Prostate gland (tissue), 2 donors: ENCODE data around the gene NSUN5. TPM values are rescaled to one million over a fixed set of nuclear protein-coding genes. Genes with fewer than 3 reads are reported as not detected.
"Not testable (repeated sequence)": the region's sequence is repeated elsewhere in the genome, so short reads cannot be mapped to it uniquely, and the experiment has no call there.

ENCODE experiments used
- DNase-seq: peaks from one replicate; pipeline ENCODE4 v3.0.0-alpha.2; 2019; ENCODE audit warnings: low spot score
- H3K27ac ChIP-seq, 2 donors: fragments of 200-600 bp; sonication (generic); 2 replicates each; pipeline ENCODE4 v1.5.1; 2017 to 2019
- H3K27me3 ChIP-seq: fragments of 200-600 bp; sonication (generic); replicated peaks from 2 replicates; pipeline ENCODE4 v1.5.1; 2019; ENCODE audit not compliant: insufficient read depth
- H3K36me3 ChIP-seq, 2 donors: fragments of 200-600 bp; sonication (generic); 1 replicate in 1 of 2; 2 replicates in 1 of 2; pipeline versions ENCODE4 v1.5.1 to v1.8.1; 2017 to 2019
- H3K4me1 ChIP-seq: fragments of 200-600 bp; sonication (generic); replicated peaks from 2 replicates; pipeline ENCODE4 v1.5.1; 2019
- H3K4me3 ChIP-seq, 2 donors: fragments of 200-600 bp; sonication (generic); 2 replicates each; pipeline ENCODE4 v1.5.1; 2017 to 2019
- H3K9me3 ChIP-seq: fragments of 200-600 bp; sonication (generic); 2 replicates; pipeline ENCODE4 v1.5.1; 2017
- WGBS: methylation state at CpG from one replicate; pipeline ENCODE4 v1.1.5; 2018; 5-methylcytosine and 5-hydroxymethylcytosine counted together
- intact Hi-C: fragments of 100-400 bp; cut with DNase I; formaldehyde crosslinking; loops from one replicate; pipeline ENCODE4 v1.14.2; 2022
- small RNA-seq, 2 donors: library from RNA; depleted of rRNA; stranded (forward); fragments of <200 nt; gene quantifications; one replicate each; pipeline ENCODE3, GENCODE V24; 2016
- total RNA-seq, 2 donors: library from RNA; depleted of rRNA; stranded (reverse); fragments of >200 nt; gene quantifications; one replicate each; pipeline ENCODE4 v1.1.0, GENCODE V29; 2016

The NSUN5 gene
- total RNA-seq, 2 donors from 2014 or later = 34.3 to 36.3 TPM

GRCh38 chr7:73297706-73298105 lies 10.9 kb downstream of the NSUN5 start:
- DNase-seq, H3K27ac ChIP-seq, H3K9me3 ChIP-seq, intact Hi-C loops, H3K27me3 ChIP-seq, H3K4me3 ChIP-seq, H3K36me3 ChIP-seq, H3K4me1 ChIP-seq: not testable (repeated sequence)
- WGBS = 91% methylated on average over 18 of the region's 27 CpGs

GRCh38 chr7:73297235-73297634 lies 11.4 kb downstream of the NSUN5 start:
- H3K27ac ChIP-seq, H3K36me3 ChIP-seq, DNase-seq, intact Hi-C loops, H3K27me3 ChIP-seq, H3K4me1 ChIP-seq, H3K4me3 ChIP-seq, H3K9me3 ChIP-seq: not testable (repeated sequence)
- no CpG with 5 or more reads among the region's 13 CpGs for whole genome bisulfite sequencing

- intact Hi-C loops, H3K4me3 ChIP-seq: not testable (repeated sequence)
- WGBS = 58% methylated on average over 4 of the region's 5 CpGs
Observed at GRCh38 chr7:73277210-73277609, 31.4 kb downstream of the NSUN5 start.

GRCh38 chr7:73267813-73268212 lies 40.8 kb downstream of the NSUN5 start:
- DNase-seq, H3K27ac ChIP-seq, H3K4me3 ChIP-seq, H3K9me3 ChIP-seq, H3K4me1 ChIP-seq, H3K27me3 ChIP-seq, intact Hi-C loops, H3K36me3 ChIP-seq: not testable (repeated sequence)
- WGBS = 85% methylated on average over 4 of the region's 4 CpGs

More at GRCh38 chr7:73277210-73277609, 31.4 kb downstream of the NSUN5 start:
- not testable (repeated sequence) for H3K9me3 ChIP-seq, H3K27ac ChIP-seq, H3K27me3 ChIP-seq, H3K4me1 ChIP-seq, H3K36me3 ChIP-seq, DNase-seq

GRCh38 chr7:73266719-73267368 lies 41.8 kb downstream of the NSUN5 start:
- H3K27me3 ChIP-seq, H3K36me3 ChIP-seq, intact Hi-C loops, H3K4me3 ChIP-seq, H3K27ac ChIP-seq, DNase-seq, H3K9me3 ChIP-seq, H3K4me1 ChIP-seq: not testable (repeated sequence)
- WGBS = no CpG with 5 or more reads among the region's 22 CpGs

- H3K36me3 ChIP-seq, H3K4me1 ChIP-seq, H3K27ac ChIP-seq, H3K27me3 ChIP-seq, H3K4me3 ChIP-seq, intact Hi-C loops, H3K9me3 ChIP-seq, DNase-seq: not testable (repeated sequence)
- no CpG with 5 or more reads among the region's 2 CpGs for WGBS
Observed at GRCh38 chr7:73262416-73262815, 46.2 kb downstream of the NSUN5 start.

Small RNAs within 50 kb of the gene (small RNA-seq; reads per million reads assigned to genes)
- 0 reads per million in 2 donors for gene RNU6-1080P

Other genes with a start within 250 kb of the NSUN5 start
- gene SPDYE9, start 222.8 kb downstream of the NSUN5 start, total RNA-seq = 1 to 10 TPM in 1 of 2 donors, not detected in 1; 2.0 TPM
- gene TRIM50, start 19.3 kb upstream of the NSUN5 start, total RNA-seq = 1 to 10 TPM in 1 of 2 donors, not detected in 1; 5.1 TPM
- gene FKBP6, start 19.3 kb upstream of the NSUN5 start, total RNA-seq = 10 to 100 TPM in 1 of 2 donors, not detected in 1; 16.5 TPM
- gene FZD9, start 125.0 kb upstream of the NSUN5 start, total RNA-seq = 1 to 10 TPM; 6.3 to 8.4 TPM
- 10 to 100 TPM; 43.4 to 56.4 TPM for gene BAZ1B, start 213.5 kb upstream of the NSUN5 start, total RNA-seq
- gene BCL7B, start 248.9 kb upstream of the NSUN5 start, total RNA-seq = 100 to 1,000 TPM in 1 of 2 donors, 10 to 100 TPM in 1; 78.7 to 105 TPM